Germinal center (tissue), 1 donor: ENCODE results near the gene SAMD10.
"Not testable (repeated sequence)": the region's sequence is repeated elsewhere in the genome, so short reads cannot be mapped to it uniquely, and the experiment has no call there.

Experiments used
- DNase-seq: peaks from one replicate; pipeline ENCODE4 v3.0.0; 2012; ENCODE audit warnings: mixed read lengths, low spot score

The SAMD10 gene

GRCh38 chr20:64001607-64002011 lies 22.2 kb upstream of the SAMD10 start:
- DNase-seq: no peak

- no peak for DNase-seq
These were observed 21.5 kb upstream of the SAMD10 start for GRCh38 chr20:64000906-64001305.

GRCh38 chr20:63982937-63983336 lies 3.5 kb upstream of the SAMD10 start:
- no peak for DNase-seq

GRCh38 chr20:63980806-63981728 lies 1.6 kb upstream of the SAMD10 start, which contains the start of gene PRPF6:
Gene PRPF6 (plus strand): TSS chr20:63981132. CDS start chr20:63981246, 114 bp downstream.
- peak; percentile 98 for DNase-seq

GRCh38 chr20:63980317-63980805 lies 919 bp upstream of the SAMD10 start:
- DNase-seq: no peak

GRCh38 chr20:63979229-63979556 lies 249 bp downstream of the SAMD10 start:
- no peak for DNase-seq

- peak; percentile 69 for DNase-seq
These were observed 868 bp downstream of the SAMD10 start for GRCh38 chr20:63978319-63979228.

- no peak for DNase-seq
These were observed 1.6 kb downstream of the SAMD10 start for GRCh38 chr20:63977739-63978276.

- DNase-seq: no peak
These were observed 2.3 kb downstream of the SAMD10 start for GRCh38 chr20:63976980-63977738.

GRCh38 chr20:63976511-63976910 lies 2.9 kb downstream of the SAMD10 start:
- DNase-seq: not testable (repeated sequence)

GRCh38 chr20:63974402-63975200 lies 4.8 kb downstream of the SAMD10 start:
- no peak for DNase-seq

GRCh38 chr20:63973636-63974401 lies 5.6 kb downstream of the SAMD10 start:
- DNase-seq: peak; percentile 82

GRCh38 chr20:63973160-63973479 lies 6.3 kb downstream of the SAMD10 start:
- DNase-seq: no peak

- DNase-seq: no peak
These were observed 6.9 kb downstream of the SAMD10 start for GRCh38 chr20:63972312-63973159.

GRCh38 chr20:63971960-63972311 lies 7.5 kb downstream of the SAMD10 start:
- DNase-seq: not testable (repeated sequence)

- DNase-seq: no peak
These were observed 8.6 kb downstream of the SAMD10 start for GRCh38 chr20:63970714-63971431.

- DNase-seq: peak; percentile 59
These were observed 9.4 kb downstream of the SAMD10 start, which contains the start of gene ZNF512B for GRCh38 chr20:63969838-63970713. Gene ZNF512B (minus strand): TSS chr20:63969930. CDS start chr20:63967950, 1,980 bp downstream.
